Fibroblast of lung (primary cell): ENCODE data around the gene BTNL2. TPM values are rescaled to one million over a fixed set of nuclear protein-coding genes. Genes with fewer than 3 reads are reported as not detected.
A peak's percentile ranks its signal among the peaks of the same experiment; 100 is the strongest.
"Not testable (repeated sequence)": the region's sequence is repeated elsewhere in the genome, so short reads cannot be mapped to it uniquely, and the experiment has no call there.

Source experiments
- DNase-seq, 2 donors: peaks; one replicate each; pipeline versions ENCODE4 v3.0.0 to v3.0.0-alpha.2; 2010; ENCODE audit warnings: low read depth in 2 of 2
- H2AFZ ChIP-seq: 2 replicates; pipeline ENCODE4 v1.5.1; 2012; ENCODE audit warnings: low read length, control low read depth, inconsistent platforms
- H3K27ac ChIP-seq: 2 replicates; pipeline ENCODE4 v1.5.1; 2011; ENCODE audit warnings: low read length, control low read depth; ENCODE audit not compliant: insufficient read depth
- H3K27me3 ChIP-seq: 2 replicates; pipeline ENCODE4 v1.5.1; 2011; ENCODE audit warnings: mild to moderate bottlenecking, low read length; ENCODE audit not compliant: control insufficient read depth, insufficient read depth
- H3K36me3 ChIP-seq: 2 replicates; pipeline ENCODE4 v1.5.1; 2011; ENCODE audit warnings: low read length; ENCODE audit not compliant: control insufficient read depth, insufficient read depth
- H3K4me1 ChIP-seq: 2 replicates; pipeline ENCODE4 v1.5.1; 2011; ENCODE audit warnings: low read length; ENCODE audit not compliant: control insufficient read depth, insufficient read depth; ENCODE audit errors: extremely low read depth
- H3K4me2 ChIP-seq: 2 replicates; pipeline ENCODE4 v1.5.1; 2011; ENCODE audit warnings: low read length, control low read depth; ENCODE audit not compliant: insufficient read depth; ENCODE audit errors: extremely low read depth
- H3K4me3 ChIP-seq, 4 experiments: fragments of 200-600 bp in 1 of 4; sonication (generic) in 1 of 4; replicated peaks in 1 of 4; 2 replicates each; pipeline ENCODE4 v1.5.1; 2011 to 2016; ENCODE audit warnings: low read length in 4 of 4, low read depth in 3 of 4, mild to moderate bottlenecking in 3 of 4, control low read depth in 2 of 4, inconsistent platforms in 1 of 4, mixed read lengths in 1 of 4; ENCODE audit not compliant: insufficient read depth in 1 of 4; ENCODE audit errors: control extremely low read depth in 1 of 4
- H3K79me2 ChIP-seq: 2 replicates; pipeline ENCODE4 v1.5.1; 2012; ENCODE audit warnings: mild to moderate bottlenecking, low read length, inconsistent platforms; ENCODE audit not compliant: control insufficient read depth, insufficient read depth
- H3K9ac ChIP-seq: 2 replicates; pipeline ENCODE4 v1.5.1; 2011; ENCODE audit warnings: mild to moderate bottlenecking, low read length, control low read depth; ENCODE audit not compliant: insufficient read depth
- H3K9me3 ChIP-seq: 2 replicates; pipeline ENCODE4 v1.5.1; 2012; ENCODE audit warnings: low read depth, low read length; ENCODE audit not compliant: control insufficient read depth, insufficient read depth
- H4K20me1 ChIP-seq: 2 replicates; pipeline ENCODE4 v1.5.1; 2011; ENCODE audit warnings: low read length; ENCODE audit not compliant: control insufficient read depth, insufficient read depth; ENCODE audit errors: extremely low read depth
- CTCF ChIP-seq, 2 donors: IDR thresholded peaks in 1 of 2; conservative IDR thresholded peaks in 1 of 2; 1 replicate in 1 of 2; 2 replicates in 1 of 2; pipeline ENCODE4 v1.5.1; 2011 to 2012; ENCODE audit warnings: low read length in 2 of 2, control low read depth in 1 of 2, inconsistent platforms in 1 of 2, low read depth in 1 of 2, mild to moderate bottlenecking in 1 of 2
- EZH2 ChIP-seq: IDR thresholded peaks from 2 replicates; pipeline ENCODE4 v1.5.1; 2012; ENCODE audit warnings: low read length, control low read depth, mild to moderate bottlenecking; ENCODE audit errors: missing control alignments
- polyA plus RNA-seq, 2 donors: library from polyadenylated mRNA; depleted of rRNA in 1 of 2; stranded (reverse) in 1 of 2; unstranded in 1 of 2; fragments of >200 nt; gene quantifications; 2 replicates each; pipeline ENCODE4 v1.2.1, GENCODE V29; 2011 to 2012; ENCODE audit warnings: missing spikeins in 1 of 2
- total RNA-seq: library from RNA; depleted of rRNA; stranded (reverse); fragments of >200 nt; gene quantifications from 2 replicates; pipeline ENCODE4 v1.2.1, GENCODE V29; 2014

The BTNL2 gene
- total and polyA plus RNA-seq, 2 donors (not counting 1 experiment from before 2014, with no cell fraction given): not detected

GRCh38 chr6:32436995-32437836 is 30.2 kb upstream of the BTNL2 start:
- no peaks in the 10 kb centered on the region for H3K9me3 ChIP-seq
- H3K4me1 ChIP-seq: no peaks in the 10 kb centered on the region
- no peaks in the 10 kb centered on the region for H3K79me2 ChIP-seq
- H3K4me3 ChIP-seq: no peak overlapping the region
- no peak overlapping the region for H3K4me2 ChIP-seq
- no peaks in the 10 kb centered on the region for H3K36me3 ChIP-seq
- no peaks in the 10 kb centered on the region for H3K27me3 ChIP-seq
- no peak overlapping the region for H3K27ac ChIP-seq
- DNase-seq: peak in 1 of 2 donors; percentile 17
- TF ChIP-seq EZH2 (no peak), CTCF (conservative IDR thresholded peaks at IDR 0.05 in 1 of 2, IDR thresholded peaks at IDR 0.05 in 1 of 2; ENCODE audit: low read depth in 1 of 2, low read length in 2 of 2) (no peak)
- no peaks in the 10 kb centered on the region for H4K20me1 ChIP-seq
- H2AFZ ChIP-seq: no peak overlapping the region
- H3K9ac ChIP-seq: no peak overlapping the region

- H4K20me1 ChIP-seq: no peaks in the 10 kb centered on the region
- H2AFZ ChIP-seq: no peak overlapping the region
- TF ChIP-seq CTCF (conservative IDR thresholded peaks at IDR 0.05 in 1 of 2, IDR thresholded peaks at IDR 0.05 in 1 of 2; ENCODE audit: low read depth in 1 of 2, low read length in 2 of 2): no peak
- TF ChIP-seq EZH2: no peak
- H3K4me2 ChIP-seq: no peak overlapping the region
- no peaks in the 10 kb centered on the region for H3K79me2 ChIP-seq
- H3K27me3 ChIP-seq: no peaks in the 10 kb centered on the region
- no peak for DNase-seq
- no peaks in the 10 kb centered on the region for H3K36me3 ChIP-seq
- no peaks in the 10 kb centered on the region for H3K9me3 ChIP-seq
- no peak overlapping the region for H3K9ac ChIP-seq
- H3K4me1 ChIP-seq: no peaks in the 10 kb centered on the region
- H3K4me3 ChIP-seq: no peak overlapping the region
- no peak overlapping the region for H3K27ac ChIP-seq
Observed at GRCh38 chr6:32436186-32436585, 29.2 kb upstream of the BTNL2 start.

DNA sequence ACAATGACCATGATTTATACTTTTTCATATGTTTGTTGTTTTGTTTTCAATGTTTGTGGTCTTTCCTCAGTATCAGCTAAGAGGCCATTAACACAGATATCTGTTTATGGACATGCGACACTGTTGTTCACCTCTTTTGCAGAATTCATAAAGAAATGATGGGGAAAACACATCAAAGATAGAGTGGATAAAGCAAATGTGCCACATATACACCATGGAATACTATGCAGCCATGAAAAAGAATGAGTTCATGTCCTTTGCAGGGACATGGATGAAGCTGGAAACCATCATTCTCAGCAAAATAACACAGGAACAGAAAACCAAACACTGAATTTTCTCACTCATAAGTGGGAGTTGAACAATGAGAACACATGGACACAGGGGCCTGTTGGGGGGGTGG is 27.0 kb upstream of the BTNL2 start:
- not testable (repeated sequence) for H3K4me3 ChIP-seq, H3K4me1 ChIP-seq, H4K20me1 ChIP-seq, H3K79me2 ChIP-seq, H3K27ac ChIP-seq, H2AFZ ChIP-seq, DNase-seq, H3K36me3 ChIP-seq, H3K9me3 ChIP-seq, H3K9ac ChIP-seq, H3K27me3 ChIP-seq, H3K4me2 ChIP-seq
